Measurements from ENCODE around the gene MYL9. TPM values are rescaled to one million over a fixed set of nuclear protein-coding genes. Genes with fewer than 3 reads are reported as not detected.

The MYL9 gene
- polyA plus RNA-seq, 1 donor (not counting 4 experiments of a cell fraction or from before 2014, with no cell fraction given) = 1.7 TPM

GRCh38 chr20:36599912-36600345 is 58.6 kb downstream of the MYL9 start:
- dilution Hi-C loops (cut with MboI; ENCODE audit: extremely low pct_ligation_motif_present, low sequenced_read_pairs) = no loop called here
- no peak for FAIRE-seq

More at GRCh38 chr20:36599912-36600345, 58.6 kb downstream of the MYL9 start:
- TF ChIP-seq CTCF (optimal IDR thresholded peaks at IDR 0.05 in 1 of 3, IDR thresholded peaks at IDR 0.05 in 1 of 3, conservative IDR thresholded peaks at IDR 0.05 in 1 of 3; ENCODE audit: extremely low read depth in 1 of 3, insufficient read depth in 2 of 3, low read length in 3 of 3) (no peak), EZH2 (IDR thresholded peaks at IDR 0.05; ENCODE audit: low read length) (no peak)
- no peaks in the 10 kb centered on the region for H3K27me3 ChIP-seq (ENCODE audit: control insufficient read depth, extremely low read depth, insufficient read depth, low read length)
- H3K4me3 ChIP-seq (ENCODE audit: control insufficient read depth in 2 of 3, extremely low read depth in 1 of 3, insufficient read depth in 2 of 3, low read depth in 1 of 3, low read length in 3 of 3) = no peak overlapping the region
- no peak overlapping the region for H3K4me2 ChIP-seq (ENCODE audit: control insufficient read depth, extremely low read depth, insufficient read depth, low read depth, low read length)
- H3K79me2 ChIP-seq (ENCODE audit: control insufficient read depth, insufficient read depth, low read length) = no peaks in the 10 kb centered on the region
- no peak overlapping the region for H3K9ac ChIP-seq (ENCODE audit: control insufficient read depth, extremely low read depth, insufficient read depth, low read length)
- H3K4me1 ChIP-seq (ENCODE audit: control insufficient read depth, extremely low read depth, insufficient read depth, low read length) = peaks cover 2% of the 10 kb centered on the region
- H3K36me3 ChIP-seq (ENCODE audit: control insufficient read depth in 2 of 2, extremely low read depth in 1 of 2, insufficient read depth in 2 of 2, low read length in 2 of 2) = no peaks in the 10 kb centered on the region
- H3K9me1 ChIP-seq (ENCODE audit: control insufficient read depth, extremely low read depth, insufficient read depth, low read length) = no peaks in the 10 kb centered on the region
- no peak overlapping the region for H3K27ac ChIP-seq (ENCODE audit: control insufficient read depth, insufficient read depth, low read length)
- H2AFZ ChIP-seq (ENCODE audit: control insufficient read depth, low read length) = no peak overlapping the region
- no peaks in the 10 kb centered on the region for H4K20me1 ChIP-seq (ENCODE audit: control insufficient read depth, extremely low read depth, insufficient read depth, low read length)
- no peak for DNase-seq (ENCODE audit: low read depth, low spot score)
- no peaks in the 10 kb centered on the region for H3K9me3 ChIP-seq (ENCODE audit: control insufficient read depth, low read depth, low read length)

Small RNAs within 50 kb of the gene (small RNA-seq; reads per million reads assigned to genes)
- 0 reads per million in 3 experiments for gene RF00017 (ENCODE audit: insufficient read length in 3 of 3, low read depth in 3 of 3, low replicate concordance in 1 of 3)

Other genes starting within 250 kb of the MYL9 start
- 9.6 to 27.0 TPM (median 10.1 TPM) in 3 replicates for gene DLGAP4, start 235.2 kb upstream of the MYL9 start, polyA plus RNA-seq
- 5.4 to 11.1 TPM (median 6.7 TPM) in 3 replicates for gene TGIF2, start 32.1 kb downstream of the MYL9 start, polyA plus RNA-seq
- 134 to 203 TPM (median 188 TPM) in 3 replicates for gene RAB5IF, start 64.3 kb downstream of the MYL9 start, polyA plus RNA-seq
- 0.01 to 0.04 TPM (median 0.03 TPM) in 3 replicates for gene SLA2, start 104.7 kb downstream of the MYL9 start, polyA plus RNA-seq
- 36.2 to 52.3 TPM (median 44.1 TPM) in 3 replicates for gene NDRG3, start 204.6 kb downstream of the MYL9 start, polyA plus RNA-seq
- gene DSN1, start 232.2 kb downstream of the MYL9 start, polyA plus RNA-seq = 6.6 to 12.7 TPM (median 9.9 TPM) in 3 replicates

Data from keratinocyte (primary cell).